IPS DF 4.7 (cell line): Measurements from ENCODE around the gene EHMT1.

Experiments
- DNase-seq: peaks from one replicate; pipeline ENCODE4 v3.0.0-alpha.2; 2013; ENCODE audit warnings: low spot score; ENCODE audit errors: extremely low read depth

EHMT1 gene

GRCh38 chr9:137643921-137644320 lies 25.1 kb downstream of the EHMT1 start:
- no peak for DNase-seq

DNA sequence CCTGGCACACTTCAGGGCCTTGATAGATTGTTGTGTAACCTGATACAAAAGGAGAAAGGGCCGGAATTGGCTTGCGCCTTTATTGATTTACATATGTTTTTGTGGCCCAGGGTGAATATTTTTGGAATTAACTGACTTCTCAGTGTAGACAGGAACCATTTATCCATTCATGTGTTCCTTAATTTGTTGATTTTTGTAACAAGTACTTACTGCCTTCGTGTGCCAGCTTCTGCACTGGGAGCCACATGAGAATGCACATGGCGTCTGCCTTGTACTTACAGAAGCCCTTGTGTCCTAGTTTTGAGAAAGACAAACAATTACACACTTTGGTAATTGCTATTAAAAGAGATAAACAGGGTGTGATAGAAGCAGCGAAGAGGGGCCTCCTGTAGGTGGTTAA lies 26.4 kb downstream of the EHMT1 start:
- DNase-seq = no peak

DNA sequence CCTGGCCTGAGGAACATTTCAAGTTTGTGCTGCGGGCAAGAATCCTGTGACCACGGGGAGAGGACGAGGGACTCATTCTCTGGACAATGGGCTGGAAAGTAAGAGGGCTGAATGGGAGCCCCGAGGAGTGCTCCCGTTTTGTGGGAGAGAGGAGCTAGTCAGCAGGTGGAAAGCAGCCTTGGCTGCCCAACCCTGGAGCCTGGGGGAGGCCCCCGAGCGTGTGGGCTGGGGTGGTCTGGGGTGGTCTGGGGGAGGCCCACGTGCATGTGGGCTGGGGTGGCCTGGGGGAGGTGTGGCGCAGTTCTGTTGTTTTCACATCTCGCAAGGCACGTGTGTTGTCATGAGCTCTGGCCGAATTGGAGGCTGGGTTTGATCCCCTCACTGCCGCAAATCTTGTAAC lies 27.5 kb downstream of the EHMT1 start:
- no peak for DNase-seq

DNA sequence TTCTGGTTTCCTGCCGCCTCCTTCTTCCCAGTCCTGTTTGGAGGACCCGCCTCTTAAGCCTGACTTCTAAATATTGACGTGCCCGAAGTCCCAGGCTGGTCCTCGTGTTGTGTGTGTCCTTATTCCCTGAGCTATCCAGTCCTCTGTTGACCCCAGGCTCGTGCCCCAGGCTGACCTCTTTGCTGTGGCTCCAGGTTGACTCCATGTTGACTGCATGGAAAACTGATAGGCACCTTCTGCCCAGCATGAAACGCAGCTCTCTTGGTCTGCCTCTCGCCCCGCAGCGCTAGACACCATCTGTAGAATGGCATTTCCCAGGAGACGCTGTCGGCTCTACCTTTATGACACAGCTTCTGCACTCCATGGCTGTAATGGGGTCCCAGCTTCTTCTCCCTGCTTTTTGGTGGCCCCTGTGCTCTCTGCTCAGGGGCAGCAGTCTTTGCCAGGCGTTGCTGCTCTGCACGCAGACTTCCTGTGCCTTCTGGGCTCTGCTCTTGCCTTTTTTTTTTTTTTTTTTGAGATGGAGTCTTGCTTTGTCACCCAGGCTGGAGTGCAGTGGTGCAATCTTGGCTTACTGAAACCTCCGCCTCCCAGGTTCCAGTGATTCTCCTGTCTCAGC lies 28.4 kb downstream of the EHMT1 start:
- DNase-seq = no peak

DNA sequence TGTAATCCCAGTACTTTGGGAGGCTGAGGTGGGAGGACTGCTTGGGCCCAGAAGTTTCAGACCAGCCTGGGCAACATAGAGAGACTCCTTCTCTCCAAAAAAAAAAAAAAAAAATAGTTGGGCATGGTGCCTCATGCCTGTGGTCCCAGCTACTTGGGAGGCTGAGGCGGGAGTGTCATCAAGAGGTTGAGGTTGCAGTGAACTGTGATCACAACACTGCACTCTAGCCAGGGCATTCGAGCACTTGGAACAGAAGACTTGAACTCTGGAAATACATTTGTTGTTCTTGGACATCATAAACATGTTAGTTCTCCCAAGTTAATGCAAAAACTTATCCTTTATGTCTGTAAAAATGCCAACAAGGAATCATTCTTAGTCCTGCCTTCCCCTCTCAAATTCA lies 29.6 kb downstream of the EHMT1 start:
- DNase-seq = no peak

DNA sequence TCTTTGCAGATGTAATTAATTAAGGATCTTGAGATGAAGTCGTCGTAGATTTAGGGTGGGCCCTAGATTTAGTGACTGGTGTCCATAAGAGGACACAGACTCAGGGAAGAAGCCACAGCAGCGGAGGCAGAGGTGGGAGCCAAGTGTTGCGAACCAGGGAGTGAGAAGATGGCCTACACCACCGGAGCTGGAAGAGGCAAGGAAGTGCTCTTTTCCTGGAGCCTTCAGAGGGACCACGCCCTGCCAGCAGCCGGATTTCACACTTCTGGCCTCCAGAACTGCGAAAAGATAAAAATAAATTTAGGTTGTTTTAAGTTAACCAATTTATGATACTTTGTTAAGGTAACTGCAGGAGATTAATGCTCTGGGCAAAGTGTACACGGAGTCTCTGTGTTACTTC lies 30.7 kb downstream of the EHMT1 start:
- no peak for DNase-seq

DNA sequence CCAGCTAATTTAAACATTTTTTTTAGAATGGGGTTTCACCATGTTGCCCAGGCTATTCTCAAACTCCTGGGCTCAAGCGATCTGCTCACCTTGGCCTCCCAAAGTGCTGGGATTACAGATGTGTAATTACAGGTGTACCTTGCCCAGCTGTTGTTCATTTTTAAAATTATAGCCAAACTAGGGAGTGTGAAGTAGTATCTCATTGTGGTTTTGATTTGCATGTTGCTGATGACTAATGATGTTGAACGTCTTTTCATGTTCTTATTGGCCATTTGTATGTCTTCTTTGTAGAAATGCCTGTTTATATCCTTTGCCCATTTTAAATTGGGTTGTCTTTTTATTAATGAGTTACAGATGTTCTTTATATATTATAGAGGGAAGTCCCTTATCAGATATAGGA lies 31.5 kb downstream of the EHMT1 start:
- DNase-seq = no peak

GRCh38 chr9:137650779-137651178 lies 32.0 kb downstream of the EHMT1 start:
- DNase-seq = no peak

GRCh38 chr9:137656416-137656815 lies 37.6 kb downstream of the EHMT1 start:
- no peak for DNase-seq

DNA sequence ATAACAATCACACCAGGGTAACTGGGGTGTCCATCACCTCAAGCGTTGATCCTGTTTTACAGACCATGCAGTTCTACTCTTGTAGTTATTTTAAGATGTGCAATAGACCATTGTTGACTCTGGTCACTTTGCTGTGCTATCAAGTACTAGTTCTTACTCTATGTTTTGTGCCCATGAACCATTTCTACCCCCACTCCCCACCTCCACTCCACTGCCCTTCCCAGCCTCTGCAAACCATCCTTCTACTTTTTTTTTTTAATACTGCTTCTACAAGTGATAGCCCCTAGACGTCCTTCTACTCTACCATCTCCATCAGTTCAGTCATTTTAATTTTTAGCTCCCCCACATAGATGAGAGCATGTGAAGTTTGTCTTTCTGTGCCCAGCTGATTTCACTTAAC lies 38.8 kb downstream of the EHMT1 start:
- DNase-seq = no peak

DNA sequence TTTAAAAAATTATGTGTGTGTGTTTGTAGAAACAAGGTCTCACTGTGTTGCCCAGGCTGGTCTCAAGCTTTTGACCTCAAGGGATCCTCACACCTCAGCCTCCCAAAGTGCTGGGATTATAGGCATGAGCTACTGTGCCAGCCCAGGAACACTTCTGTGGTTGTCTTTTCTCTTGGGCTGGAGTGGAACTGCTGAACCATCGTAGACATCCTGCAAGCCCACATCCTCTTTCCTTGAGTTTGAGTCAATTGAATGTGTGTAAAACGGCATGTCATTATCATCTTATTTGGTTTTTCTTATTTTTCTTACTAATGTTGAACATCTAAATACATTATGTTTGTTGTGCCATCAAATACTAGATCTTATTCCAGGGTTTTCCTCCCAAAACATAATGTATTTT lies 40.0 kb downstream of the EHMT1 start:
- DNase-seq = no peak

- no peak for DNase-seq
These were observed 41.3 kb downstream of the EHMT1 start for GRCh38 chr9:137660144-137660543.

DNA sequence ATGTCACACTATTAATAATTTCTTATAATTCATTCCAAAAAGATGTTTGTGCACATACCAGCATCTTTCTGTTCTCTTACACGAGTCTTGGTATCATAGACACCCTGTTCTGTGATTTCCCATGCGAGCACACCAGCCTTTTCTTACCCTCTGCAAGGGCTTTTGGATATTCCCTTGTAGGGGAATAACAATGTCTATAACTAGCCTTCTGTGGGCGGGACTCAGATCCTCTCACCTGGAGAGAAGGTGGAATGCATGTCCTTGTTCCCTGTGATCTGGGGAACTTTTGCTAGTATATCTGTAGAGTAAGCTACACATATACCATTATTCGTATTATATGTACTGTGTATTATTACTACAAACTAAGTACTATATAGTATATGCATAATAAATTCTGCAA lies 44.8 kb downstream of the EHMT1 start:
- DNase-seq = no peak

DNA sequence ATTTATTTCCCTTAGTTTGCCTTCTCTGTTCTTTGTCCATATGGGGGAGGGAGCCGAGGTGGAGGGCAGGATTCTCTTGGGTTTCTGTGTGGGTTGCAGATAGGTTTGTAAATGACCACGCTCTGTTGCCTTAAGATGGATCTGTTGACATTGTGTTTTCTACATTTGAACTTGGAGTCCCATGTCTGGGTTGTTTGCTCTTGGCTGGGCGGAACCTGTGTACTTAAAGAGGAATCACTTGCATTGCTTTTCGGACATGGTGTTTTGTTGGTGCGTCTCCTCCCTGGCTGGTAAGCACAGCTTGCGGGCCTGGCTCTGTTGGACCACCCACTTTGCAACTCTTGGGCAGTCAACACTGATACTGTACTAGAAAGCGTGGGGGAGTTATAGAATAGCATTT lies 45.9 kb downstream of the EHMT1 start:
- no peak for DNase-seq

- no peak for DNase-seq
These were observed 46.4 kb downstream of the EHMT1 start for GRCh38 chr9:137665226-137665625.

GRCh38 chr9:137665697-137666512 lies 47.1 kb downstream of the EHMT1 start:
- DNase-seq = no peak

DNA sequence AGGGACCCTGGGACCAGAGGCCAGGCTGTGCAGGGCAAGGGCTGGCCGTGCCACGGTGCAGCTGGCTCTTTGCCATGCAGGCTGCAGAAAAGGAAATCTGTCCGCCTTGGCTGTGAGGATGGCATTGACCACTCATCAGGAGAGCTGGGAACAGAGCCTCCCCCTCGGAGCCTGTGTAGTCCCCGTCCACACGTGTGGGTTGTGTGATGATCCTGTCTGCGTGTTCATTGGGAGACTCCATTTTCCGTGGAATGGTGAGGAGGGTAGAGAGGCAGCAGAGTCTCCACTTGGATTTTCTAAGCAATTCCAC lies 47.7 kb downstream of the EHMT1 start:
- no peak for DNase-seq

DNA sequence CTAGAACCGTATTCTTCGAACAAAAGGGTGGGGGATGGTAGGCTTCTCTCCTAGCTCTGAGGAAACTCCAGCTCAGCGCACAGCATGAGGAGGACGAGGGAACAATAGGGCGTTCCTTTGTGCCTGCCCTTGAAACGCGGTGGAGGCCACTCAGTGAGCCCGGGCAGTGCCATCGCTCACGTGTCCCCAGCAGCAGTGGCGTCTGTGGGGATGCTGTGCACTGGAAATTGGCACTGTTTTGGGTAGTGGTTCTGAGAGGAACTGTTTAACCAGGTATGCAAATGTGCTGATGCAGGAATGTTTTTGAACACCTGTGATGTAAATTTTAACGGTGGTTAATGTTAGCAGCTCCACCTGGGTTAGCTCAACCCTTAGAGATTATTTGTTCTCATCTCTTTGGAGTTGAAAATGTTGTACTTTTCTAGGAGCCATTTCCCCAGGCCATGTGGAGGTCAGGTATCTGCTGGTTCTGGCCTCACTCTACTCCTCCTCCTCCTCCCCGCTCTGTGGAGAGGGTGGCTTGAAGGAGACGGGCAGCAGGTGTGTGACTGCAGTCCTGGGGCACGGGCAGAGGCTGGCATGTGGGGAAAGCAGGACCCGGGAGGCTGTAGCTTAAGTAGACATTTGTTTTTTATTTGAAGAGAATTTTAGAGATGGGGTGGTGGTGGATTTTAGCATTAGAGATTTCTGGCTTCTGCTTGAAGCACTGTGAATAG lies 48.3 kb downstream of the EHMT1 start:
- peak; percentile 81 for DNase-seq

- DNase-seq = no peak
These were observed 49.4 kb downstream of the EHMT1 start for GRCh38 chr9:137668203-137668602.

DNA sequence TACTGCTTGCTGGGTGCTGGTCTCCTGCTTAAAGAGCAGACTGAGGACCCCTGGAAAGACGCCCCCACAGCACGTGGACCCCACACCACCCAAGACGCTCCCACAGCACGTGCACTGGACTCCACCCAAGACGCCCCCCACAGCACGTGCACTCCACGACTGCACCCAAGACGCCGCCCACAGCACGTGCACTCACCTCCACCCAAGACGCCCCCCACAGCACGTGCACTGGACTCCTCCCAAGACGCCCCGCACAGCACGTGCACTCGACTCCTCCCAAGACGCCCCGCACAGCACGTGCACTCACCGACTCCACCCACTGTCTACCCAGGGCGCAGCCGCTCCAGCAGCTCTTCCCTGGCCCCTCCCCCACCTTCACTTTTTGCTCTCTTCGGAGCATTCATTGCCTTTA lies 50.5 kb downstream of the EHMT1 start:
- DNase-seq = no peak

DNA sequence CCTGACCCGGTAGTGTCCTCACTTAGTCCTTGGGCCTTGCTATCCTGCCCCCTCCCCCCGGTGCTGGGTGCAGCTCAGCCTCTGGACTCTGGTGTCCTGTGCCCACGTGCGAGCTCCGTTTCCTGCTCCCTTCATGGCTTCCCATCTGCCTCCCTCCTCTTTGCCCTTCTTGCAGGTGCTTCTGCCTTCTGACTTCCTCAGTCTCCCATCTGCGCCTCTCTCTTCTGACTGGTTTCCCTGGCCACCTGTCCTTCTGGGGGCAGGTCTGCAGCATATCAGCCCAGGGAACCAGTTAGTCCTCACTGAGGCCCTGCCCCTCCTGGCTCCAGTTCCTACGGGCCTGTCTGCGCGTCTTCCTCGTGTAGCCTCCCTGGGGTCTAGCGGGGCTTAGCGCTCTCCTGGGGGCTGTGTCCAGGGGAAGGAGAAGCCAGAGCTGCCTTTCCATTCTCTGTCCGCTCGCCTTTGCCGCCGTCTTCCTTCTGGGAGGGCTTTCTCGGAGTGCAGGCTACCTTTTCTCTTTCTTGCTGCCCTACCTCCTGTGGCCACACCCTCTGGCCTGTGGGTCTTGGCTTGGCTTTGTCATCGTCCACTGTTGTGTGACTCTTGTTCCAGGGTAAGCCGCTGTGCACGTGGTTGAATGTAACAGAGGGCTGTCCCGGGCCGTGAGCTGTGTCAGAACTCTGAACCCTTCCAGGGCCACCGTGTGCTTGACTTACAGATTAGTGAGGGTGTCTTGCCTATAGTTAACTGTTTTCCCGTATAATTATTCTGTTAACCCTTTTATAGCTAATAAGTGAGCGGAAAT lies 51.8 kb downstream of the EHMT1 start:
- DNase-seq = no peak

- DNase-seq = no peak
These were observed 52.4 kb downstream of the EHMT1 start for GRCh38 chr9:137671196-137671538.
